HG02759 (cell line): Measurements from ENCODE around the gene GRIN2A.

Source experiments
- ATAC-seq: cut with Tn5 transposase; IDR thresholded peaks from one replicate; pipeline ENCODE4 v1.9.1; 2021; ENCODE audit warnings: mild to moderate bottlenecking, moderate library complexity; ENCODE audit not compliant: unreplicated experiment

Gene GRIN2A

GRCh38 chr16:10088380-10088793, 93.8 kb downstream of the GRIN2A start:
- no peak for ATAC-seq

GRCh38 chr16:10087151-10087550, 95.1 kb downstream of the GRIN2A start:
- no peak for ATAC-seq

GRCh38 chr16:10086620-10087019, 95.6 kb downstream of the GRIN2A start:
- no peak for ATAC-seq

GRCh38 chr16:10085078-10085798, 97.0 kb downstream of the GRIN2A start:
- no peak for ATAC-seq

GRCh38 chr16:10083301-10083700, 98.9 kb downstream of the GRIN2A start:
- ATAC-seq = no peak

- no peak for ATAC-seq
Observed at GRCh38 chr16:10081201-10081940, 100.9 kb downstream of the GRIN2A start.

- ATAC-seq = no peak
Observed at GRCh38 chr16:10080051-10080772, 102.0 kb downstream of the GRIN2A start.

- no peak for ATAC-seq
Observed at GRCh38 chr16:10078541-10078949, 103.7 kb downstream of the GRIN2A start.

- no peak for ATAC-seq
Observed at GRCh38 chr16:10077861-10078260, 104.4 kb downstream of the GRIN2A start.

- no peak for ATAC-seq
Observed at GRCh38 chr16:10076037-10076436, 106.2 kb downstream of the GRIN2A start.

GRCh38 chr16:10070591-10070990, 111.6 kb downstream of the GRIN2A start:
- ATAC-seq = no peak

GRCh38 chr16:10069374-10069773, 112.9 kb downstream of the GRIN2A start:
- ATAC-seq = no peak

- no peak for ATAC-seq
Observed at GRCh38 chr16:10067835-10068234, 114.4 kb downstream of the GRIN2A start.

GRCh38 chr16:10067406-10067805, 114.8 kb downstream of the GRIN2A start:
- ATAC-seq = no peak

- no peak for ATAC-seq
Observed at GRCh38 chr16:10065019-10065418, 117.2 kb downstream of the GRIN2A start.

- no peak for ATAC-seq
Observed at GRCh38 chr16:10048850-10049249, 133.4 kb downstream of the GRIN2A start.

- no peak for ATAC-seq
Observed at GRCh38 chr16:10045947-10046346, 136.3 kb downstream of the GRIN2A start.

- ATAC-seq = no peak
Observed at GRCh38 chr16:10045291-10045775, 136.9 kb downstream of the GRIN2A start.

- ATAC-seq = no peak
Observed at GRCh38 chr16:10040136-10041080, 141.8 kb downstream of the GRIN2A start.
